Dermis microvascular lymphatic vessel endothelial cell (primary cell): ENCODE data around the gene SLX4IP. TPM values are rescaled to one million over a fixed set of nuclear protein-coding genes. Genes with fewer than 3 reads are reported as not detected.

Experiments
- DNase-seq, 2 donors: peaks; one replicate each; pipeline versions ENCODE4 v3.0.0 to v3.0.0-alpha.2; 2010; ENCODE audit warnings: low read depth in 2 of 2
- total RNA-seq: library from RNA; depleted of rRNA; stranded (reverse); fragments of >200 nt; gene quantifications from 2 replicates; pipeline ENCODE4 v1.2.1, GENCODE V29; 2014

SLX4IP gene
- total RNA-seq, 1 donor from 2014 or later: 2.6 TPM

- no peak for DNase-seq
Observed at GRCh38 chr20:10631126-10631525, 196.0 kb downstream of the SLX4IP start.

- DNase-seq: peak in 1 of 2 donors; percentile 39
Observed at GRCh38 chr20:10632721-10633509, 197.8 kb downstream of the SLX4IP start.

- DNase-seq: no peak
Observed at GRCh38 chr20:10633718-10634117, 198.6 kb downstream of the SLX4IP start.

GRCh38 chr20:10634211-10634610 is 199.1 kb downstream of the SLX4IP start:
- no peak for DNase-seq

- peak in 1 of 2 donors; percentile 90 for DNase-seq
Observed at GRCh38 chr20:10634683-10635411, 199.7 kb downstream of the SLX4IP start.

- DNase-seq: no peak
Observed at GRCh38 chr20:10635476-10636208, 200.5 kb downstream of the SLX4IP start.

GRCh38 chr20:10636326-10636818 is 201.3 kb downstream of the SLX4IP start:
- peak in 1 of 2 donors; percentile 70 for DNase-seq

- DNase-seq: peak in 1 of 2 donors; percentile 79
Observed at GRCh38 chr20:10637031-10637559, 202.0 kb downstream of the SLX4IP start.

GRCh38 chr20:10637563-10637962 is 202.5 kb downstream of the SLX4IP start:
- no peak for DNase-seq

- no peak for DNase-seq
Observed at GRCh38 chr20:10639077-10639736, 204.1 kb downstream of the SLX4IP start.

GRCh38 chr20:10639737-10640556 is 204.8 kb downstream of the SLX4IP start:
- DNase-seq: no peak

- DNase-seq: no peak
Observed at GRCh38 chr20:10640897-10641296, 205.8 kb downstream of the SLX4IP start.

GRCh38 chr20:10641467-10641866 is 206.4 kb downstream of the SLX4IP start:
- DNase-seq: no peak

GRCh38 chr20:10641893-10642292 is 206.8 kb downstream of the SLX4IP start:
- no peak for DNase-seq

- DNase-seq: peak; percentile 58 to 82
Observed at GRCh38 chr20:10642856-10643559, 207.9 kb downstream of the SLX4IP start.

- DNase-seq: no peak
Observed at GRCh38 chr20:10643560-10643873, 208.4 kb downstream of the SLX4IP start.

- DNase-seq: no peak
Observed at GRCh38 chr20:10644458-10645204, 209.5 kb downstream of the SLX4IP start.

GRCh38 chr20:10645205-10645570 is 210.1 kb downstream of the SLX4IP start:
- no peak for DNase-seq

GRCh38 chr20:10646006-10646405 is 210.9 kb downstream of the SLX4IP start:
- DNase-seq: no peak
